HS-5 (cell line): Measurements from ENCODE around the gene POLR1A.
A peak's percentile ranks its signal among the peaks of the same experiment; 100 is the strongest.

Source experiments
- DNase-seq: peaks from one replicate; pipeline ENCODE4 v3.0.0-alpha.2; 2012; ENCODE audit warnings: low read depth

The POLR1A gene

DNA sequence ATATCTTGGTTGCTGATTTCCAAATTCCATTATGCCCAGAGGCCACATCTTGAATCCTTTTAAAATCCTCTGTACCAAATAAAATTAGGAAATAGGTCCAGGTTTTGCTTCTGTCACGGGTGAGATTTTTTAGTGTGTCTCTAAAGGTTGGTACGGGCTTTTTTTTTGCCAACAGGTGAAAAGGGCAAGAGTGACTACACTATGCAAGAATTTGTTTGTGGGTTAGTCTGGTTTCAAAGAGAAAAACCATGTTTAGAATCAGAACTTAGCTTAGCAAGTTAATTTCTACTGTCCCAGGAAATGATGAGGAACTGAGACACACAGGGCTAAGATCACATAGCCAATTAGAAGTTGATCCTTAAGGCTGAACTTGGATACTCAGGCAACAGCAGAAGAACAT is 41.7 kb downstream of the POLR1A start:
- DNase-seq = no peak

DNA sequence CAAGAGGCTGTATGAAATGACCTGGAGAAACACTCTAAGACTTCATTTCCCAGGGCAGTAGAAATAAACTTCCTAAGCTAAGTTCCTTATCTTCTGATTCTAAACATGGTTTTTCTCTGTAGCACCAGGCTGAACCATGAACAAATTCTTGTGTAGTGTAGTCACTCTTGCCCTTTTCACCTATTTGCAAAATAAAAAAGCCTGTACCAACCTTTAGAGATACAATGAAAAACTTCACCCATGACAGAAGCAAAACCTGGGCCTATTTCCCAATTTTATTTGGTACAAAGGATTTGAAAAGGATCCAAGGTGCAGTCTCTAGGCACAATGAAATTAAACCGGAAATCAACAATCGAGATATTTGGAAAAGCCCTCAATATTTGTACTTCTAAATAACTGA is 43.6 kb downstream of the POLR1A start:
- DNase-seq = peak; percentile 36

DNA sequence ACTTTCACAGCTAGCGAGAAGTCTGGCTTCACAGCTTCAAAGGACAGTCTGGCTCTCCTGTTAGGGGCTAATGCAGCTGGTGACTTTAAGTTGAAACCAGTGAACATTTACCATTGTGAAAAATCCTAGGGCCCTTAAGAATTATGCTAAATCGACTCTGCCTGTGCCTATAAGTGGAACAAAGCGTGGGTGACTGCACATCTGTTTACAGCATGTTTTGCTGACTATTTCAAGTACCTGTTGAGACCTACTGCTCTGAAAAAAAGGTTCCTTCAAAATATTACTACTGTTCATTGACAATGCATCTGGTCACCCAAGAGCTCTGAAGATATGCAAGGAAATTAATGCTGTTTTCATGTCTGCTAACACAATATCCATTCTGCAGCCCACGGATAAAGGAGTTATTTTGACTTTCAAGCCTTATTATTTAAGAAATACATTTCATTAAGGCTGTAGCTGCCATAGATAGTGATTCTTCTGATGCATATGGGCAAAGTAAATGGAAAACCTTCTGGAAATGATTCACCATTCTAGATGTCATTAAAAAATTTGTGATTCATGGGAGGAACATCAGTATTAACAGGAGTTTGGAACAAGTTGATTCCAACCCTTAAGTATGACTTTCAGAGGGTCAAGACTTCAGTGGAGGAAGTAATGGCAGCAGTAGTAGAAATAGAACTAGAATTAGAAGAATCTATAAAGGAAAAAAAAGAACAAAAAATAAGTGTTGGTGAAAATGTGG is 48.9 kb downstream of the POLR1A start:
- DNase-seq = no peak

DNA sequence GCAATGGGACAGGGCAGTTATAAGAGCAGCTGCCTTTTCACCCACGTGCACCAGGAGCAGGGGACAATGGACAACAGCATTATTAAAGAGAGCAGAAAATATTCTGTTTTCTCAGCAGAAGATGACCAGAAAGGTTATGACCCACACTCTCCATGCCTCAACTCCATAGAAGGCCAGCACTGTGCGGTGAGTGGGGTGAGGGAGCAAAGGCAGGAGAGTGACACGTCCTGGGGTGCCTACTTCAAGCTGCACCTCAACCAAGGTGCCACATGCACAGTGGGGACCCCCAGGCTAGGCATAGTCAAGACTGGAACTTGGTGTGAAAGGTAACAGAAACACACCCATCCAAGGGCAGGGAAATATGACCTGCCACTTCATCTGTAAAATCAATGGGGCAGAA is 50.4 kb downstream of the POLR1A start:
- DNase-seq = no peak

DNA sequence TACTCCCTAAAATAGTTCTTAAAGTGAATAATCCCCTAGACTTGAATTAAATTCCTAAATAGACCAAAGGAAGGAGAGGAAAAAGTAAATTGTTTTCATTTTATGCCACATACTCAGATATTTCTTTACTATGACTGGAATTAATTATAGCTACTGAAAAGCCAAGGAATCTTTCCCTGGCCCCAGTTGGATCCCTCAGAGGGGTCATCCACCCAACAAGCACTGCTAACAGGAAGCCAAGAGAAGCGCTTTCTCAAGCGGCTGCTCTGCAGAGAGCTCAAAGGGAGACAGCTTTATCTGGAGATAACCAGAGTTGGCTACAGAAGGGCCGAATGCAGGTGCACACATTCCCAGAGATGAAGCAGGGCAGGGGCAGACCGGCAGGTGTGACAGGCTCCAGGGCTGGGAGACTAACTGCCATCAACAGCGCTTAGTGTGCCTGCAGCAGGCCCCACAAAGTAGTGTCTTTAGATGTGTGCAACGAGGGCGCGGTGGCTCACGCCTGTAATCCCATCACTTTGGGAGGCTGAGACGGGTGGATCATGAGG is 51.1 kb downstream of the POLR1A start:
- DNase-seq = no peak

DNA sequence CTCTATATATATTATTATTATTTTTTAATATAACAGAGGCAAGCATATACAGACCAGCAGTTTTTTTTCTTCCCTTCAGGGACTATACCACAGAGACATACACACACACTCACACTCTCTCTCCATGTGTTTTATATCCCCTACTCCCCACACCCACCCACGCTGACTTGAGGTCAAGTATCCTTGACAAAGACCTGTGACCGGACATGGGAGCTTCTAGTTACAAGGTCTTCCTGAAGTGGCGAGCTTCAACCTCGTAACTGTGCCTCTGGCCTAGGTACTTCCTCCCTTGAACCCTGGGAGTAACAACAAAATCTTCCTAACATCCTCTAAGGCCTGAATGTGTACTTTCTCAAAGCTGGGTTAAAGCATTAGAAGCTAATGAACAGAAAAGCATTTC is 52.5 kb downstream of the POLR1A start:
- no peak for DNase-seq

DNA sequence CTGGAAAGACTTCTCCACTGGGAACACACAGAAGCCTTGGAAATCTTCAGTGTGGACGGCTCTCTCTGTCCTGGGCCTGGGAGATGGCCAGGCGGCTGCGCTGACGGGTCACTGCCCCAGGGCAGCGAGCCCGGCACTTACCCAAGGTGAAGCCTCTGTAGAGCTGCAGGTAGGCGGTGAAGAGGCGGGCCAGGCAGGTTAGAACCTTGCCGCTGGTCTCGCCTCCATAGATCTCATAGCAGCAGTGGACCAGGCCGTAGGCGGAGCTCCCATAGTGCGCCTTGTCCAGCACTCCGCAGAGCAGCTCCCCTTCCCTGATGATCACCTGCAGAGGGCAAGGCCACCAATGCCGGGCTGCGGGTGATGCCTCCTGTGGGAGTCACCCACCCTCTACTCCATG is 53.0 kb downstream of the POLR1A start:
- no peak for DNase-seq

DNA sequence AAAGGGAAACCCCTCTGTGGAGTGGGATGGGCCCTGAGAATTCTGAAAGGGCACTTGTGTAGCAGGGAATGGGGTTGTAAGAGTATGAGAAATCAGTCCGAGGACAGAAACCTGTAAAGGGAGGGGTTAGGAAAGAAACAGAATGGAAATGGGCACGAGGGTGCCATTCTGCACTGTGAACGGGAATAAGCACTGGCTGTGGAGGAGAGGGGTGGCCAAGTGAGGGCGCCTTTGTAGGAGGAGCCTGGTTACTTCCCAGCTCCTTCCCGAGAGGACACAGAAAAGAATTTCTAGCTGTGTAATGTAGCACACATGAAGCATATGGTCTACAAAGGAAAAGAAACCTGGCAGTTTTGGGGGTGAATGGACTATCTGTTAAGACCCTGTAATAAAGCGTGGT is 53.4 kb downstream of the POLR1A start:
- no peak for DNase-seq

DNA sequence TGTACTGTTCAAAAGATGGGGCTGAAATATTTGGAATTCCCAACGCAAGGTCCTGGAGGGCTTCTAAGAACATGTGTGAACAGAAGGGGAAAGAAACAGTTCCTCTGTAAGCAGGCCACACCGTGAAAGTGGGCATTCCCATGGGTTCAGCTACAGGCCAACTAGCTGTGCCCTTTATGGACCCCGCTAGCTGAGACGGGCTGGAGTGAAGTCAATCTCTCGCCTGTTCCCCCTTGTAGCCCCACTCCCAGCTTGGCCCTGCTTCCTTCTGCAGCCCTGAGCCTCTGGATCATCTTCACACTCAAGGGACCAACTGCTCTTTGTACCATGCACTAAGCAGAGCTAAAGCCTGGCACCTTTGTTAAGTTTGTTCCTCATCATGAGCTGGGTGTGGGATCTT is 55.4 kb downstream of the POLR1A start:
- DNase-seq = no peak

DNA sequence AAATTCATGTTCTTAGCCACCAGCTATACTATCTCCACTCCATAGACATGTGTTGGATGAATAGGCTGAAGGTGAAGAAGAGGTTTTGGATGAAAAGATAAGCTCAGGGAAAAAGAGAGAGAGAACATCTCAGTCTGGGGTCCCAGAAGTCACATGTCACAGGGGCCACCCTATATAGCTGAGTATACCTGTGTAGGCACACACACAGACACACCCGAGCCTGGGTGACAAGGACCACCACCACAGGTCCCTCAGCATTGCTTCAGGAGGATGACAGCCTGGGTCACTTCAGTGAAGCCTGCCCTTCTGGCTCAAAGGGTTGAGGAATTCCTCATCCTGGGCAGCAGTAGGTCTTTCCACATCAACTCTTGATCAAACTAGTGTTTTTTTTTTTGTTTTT is 56.2 kb downstream of the POLR1A start:
- DNase-seq = no peak

DNA sequence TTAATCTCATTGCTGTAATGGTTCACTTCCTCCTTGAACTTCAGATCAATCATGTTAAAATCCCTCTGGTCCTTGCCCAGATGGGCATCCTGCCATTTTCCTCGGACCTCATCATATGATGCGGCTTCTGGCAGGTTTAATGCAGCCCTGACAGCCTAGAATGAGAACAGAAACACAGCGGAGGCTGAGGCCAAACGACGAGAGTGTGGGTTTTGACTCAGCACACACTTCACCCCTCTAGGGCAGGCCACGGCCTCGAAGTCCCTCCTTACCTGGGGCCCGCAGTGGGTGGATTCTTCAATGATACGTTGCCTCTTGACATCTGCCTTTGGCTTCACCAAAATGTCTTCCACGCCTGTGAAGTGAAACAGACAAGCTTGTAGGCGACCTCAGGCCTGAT is 56.8 kb downstream of the POLR1A start:
- DNase-seq = no peak

DNA sequence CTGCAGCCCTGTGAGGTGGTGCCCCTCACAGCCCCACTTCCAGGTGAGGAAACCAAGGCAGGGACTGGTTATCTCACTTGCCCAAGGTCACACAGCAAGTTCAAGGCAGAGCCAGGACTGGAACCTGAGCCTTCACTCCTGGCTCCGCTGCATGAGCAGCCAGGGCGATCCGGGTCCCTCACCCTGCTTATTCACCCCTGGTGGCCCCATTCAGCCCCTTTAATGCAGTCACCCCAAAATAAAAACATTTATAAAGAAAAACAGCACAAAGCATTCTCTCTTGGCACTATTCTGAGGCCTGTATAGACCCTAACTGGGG is 57.3 kb downstream of the POLR1A start:
- no peak for DNase-seq

DNA sequence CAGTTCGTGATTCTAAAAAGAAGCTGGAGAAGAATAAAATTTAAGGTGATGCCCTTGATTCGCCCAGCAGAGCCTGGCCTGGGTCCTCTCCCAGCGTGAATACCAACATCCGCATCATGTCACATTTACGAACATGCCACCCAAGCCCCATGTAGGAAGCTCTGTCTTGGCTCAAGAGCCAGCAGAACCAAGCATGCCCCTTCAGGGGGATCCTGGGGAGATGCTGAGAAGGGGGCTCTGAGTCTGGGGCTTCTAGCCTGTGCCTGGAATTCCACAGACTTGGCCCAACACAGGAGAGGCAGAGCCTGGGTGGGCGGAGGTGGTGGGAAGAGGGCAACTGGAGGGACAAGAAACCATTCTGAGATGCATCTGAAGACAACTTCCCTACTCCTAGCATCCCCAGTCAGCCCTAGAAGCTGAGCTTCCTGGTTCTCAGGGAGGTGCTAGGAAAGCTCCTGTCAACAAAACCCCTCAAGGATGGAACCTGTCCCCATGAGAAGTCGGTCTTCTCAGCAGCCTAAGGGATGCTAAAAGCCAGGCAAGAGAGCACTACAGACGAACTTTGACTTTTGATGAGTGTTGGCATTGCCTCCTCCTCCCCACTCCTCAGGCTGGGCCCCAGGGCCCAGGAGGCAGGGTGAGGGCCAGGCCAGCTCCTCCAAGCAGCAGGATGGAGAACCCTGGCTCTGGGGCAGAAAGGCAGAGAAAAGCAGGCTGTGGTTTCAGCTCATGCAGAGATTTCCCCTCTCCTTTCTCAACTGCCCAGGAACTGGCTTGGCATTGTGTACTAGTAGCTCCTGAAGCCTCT is 57.9 kb downstream of the POLR1A start:
- no peak for DNase-seq

DNA sequence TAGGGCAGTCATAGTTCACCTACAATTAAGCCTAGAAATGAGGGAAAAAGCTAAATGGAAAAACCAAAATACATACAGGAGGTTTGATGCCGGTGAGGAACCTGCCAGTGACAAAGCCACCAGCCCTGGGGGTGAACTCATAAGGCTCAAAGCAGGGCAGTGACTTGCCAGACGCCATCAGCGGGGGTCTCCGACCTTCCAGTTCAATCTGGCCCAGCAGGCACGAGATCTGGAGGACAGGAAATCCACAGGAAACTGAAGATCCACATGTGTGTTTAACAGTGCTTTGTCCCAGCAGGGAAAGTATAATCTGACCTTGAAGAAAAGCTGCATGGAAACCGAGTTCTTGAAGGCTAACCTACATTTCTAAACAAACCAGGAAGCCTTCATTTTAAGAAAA is 60.1 kb downstream of the POLR1A start:
- no peak for DNase-seq

DNA sequence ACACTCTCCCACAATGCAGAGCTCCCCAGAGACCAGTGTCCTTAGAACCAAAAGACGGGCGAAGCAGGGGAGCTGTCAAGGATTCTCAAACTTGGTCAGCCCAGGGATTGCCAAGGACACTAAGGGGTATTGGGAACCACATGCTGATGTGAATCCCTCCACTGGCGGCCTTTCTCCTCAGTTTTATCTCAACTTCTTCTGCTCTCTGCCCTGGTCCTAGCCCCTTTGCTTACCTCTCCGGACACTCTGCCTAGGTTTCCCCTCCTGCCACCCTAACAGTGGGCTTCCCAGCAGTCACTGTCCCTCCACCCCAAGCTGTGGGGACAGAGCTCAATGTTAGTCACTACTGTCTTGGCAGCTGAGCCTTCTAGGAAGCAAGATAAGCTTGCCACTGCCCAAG is 61.1 kb downstream of the POLR1A start:
- DNase-seq = no peak

DNA sequence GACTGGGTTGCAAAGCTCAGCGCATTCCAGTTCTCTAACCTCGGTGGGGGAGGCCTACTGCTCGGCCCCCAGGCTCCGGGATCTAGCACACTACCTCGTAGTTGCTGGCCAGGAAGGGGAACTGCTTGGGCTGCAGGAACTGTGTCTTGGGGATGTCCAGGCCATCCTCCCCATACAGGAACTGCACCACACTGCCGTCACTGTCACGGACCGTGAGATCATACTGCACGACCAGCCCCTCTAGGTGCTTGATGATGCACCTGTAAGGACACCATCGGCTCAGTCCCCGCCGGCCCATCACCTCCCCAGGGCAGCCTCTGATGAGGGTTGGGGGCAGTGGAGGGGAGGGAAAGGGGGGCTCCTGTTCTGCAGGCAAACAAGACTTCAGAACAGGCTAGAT is 61.6 kb downstream of the POLR1A start:
- no peak for DNase-seq

DNA sequence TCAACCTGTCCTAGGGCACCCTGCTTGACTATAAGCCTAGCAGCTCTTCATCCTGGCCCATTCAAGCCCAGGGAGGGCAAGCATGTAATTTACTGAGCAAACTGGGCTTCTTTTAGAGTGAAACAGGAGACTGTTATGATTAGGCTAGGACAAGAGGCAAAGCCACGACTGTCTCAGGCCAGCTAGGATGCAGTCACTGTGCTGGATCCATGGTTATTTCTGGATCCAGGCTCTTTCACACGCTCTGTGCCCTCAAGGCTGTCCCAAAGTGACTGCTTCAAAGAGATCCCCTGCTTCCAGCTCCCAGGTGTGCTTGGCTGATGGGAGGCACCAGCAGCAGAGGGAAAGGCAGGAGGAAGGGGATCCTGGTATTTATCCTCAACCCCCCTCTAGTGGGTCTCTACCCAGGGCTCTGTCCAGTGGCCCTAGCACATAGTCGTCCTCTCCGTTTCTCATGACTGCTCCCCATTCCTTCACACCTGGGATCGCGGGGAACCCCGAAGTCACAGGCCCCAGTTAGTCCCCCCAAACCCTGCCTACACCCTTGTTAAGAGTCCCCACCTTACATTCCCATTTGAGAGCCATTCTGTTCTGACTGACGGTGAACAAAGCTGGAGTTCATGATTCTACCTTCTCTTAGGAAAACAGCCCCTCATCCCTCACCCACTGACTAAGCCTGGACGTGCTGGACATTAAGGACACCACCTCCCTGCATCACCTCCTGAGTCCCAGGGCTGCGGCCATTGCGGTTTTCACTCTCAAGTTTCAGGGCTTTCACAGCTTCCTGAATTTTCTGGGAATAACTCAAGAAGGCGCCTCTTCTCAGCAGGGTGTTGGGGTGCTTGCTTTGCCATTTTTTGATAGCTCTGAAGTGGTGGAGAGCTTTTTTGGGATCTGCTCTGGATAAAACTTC is 63.2 kb downstream of the POLR1A start:
- no peak for DNase-seq

DNA sequence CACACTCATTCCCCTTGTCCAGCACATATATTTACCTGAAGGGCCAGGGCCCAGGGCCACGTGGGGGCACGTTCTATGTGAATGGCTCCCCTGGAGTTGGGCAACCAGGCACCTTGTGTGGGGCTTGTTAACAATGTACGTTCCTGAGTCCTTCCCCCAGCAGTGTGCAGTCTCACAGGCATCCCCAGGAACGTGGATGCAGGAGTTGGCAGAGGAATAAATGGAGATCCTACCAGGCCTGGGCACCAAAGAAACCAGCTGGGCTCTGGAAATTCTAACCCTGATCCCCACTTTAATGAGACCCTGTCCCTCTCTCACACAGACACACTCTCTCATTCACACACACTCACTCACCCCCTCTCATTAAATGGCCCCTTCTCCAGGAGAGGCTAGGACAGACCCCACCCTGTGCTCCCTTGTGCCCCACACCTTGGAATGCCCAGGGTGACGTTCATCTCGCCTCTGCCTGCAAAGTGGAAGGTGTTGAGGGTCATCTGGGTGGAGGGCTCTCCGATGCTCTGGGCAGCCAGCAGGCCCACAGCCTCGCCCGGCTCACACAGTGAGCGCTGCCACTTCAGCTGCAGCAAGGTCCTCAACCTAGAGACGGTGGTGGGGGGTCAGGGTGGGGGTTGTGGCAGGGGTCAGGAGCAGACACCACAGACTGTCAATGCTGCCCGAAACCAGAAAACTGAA is 65.6 kb downstream of the POLR1A start:
- no peak for DNase-seq

DNA sequence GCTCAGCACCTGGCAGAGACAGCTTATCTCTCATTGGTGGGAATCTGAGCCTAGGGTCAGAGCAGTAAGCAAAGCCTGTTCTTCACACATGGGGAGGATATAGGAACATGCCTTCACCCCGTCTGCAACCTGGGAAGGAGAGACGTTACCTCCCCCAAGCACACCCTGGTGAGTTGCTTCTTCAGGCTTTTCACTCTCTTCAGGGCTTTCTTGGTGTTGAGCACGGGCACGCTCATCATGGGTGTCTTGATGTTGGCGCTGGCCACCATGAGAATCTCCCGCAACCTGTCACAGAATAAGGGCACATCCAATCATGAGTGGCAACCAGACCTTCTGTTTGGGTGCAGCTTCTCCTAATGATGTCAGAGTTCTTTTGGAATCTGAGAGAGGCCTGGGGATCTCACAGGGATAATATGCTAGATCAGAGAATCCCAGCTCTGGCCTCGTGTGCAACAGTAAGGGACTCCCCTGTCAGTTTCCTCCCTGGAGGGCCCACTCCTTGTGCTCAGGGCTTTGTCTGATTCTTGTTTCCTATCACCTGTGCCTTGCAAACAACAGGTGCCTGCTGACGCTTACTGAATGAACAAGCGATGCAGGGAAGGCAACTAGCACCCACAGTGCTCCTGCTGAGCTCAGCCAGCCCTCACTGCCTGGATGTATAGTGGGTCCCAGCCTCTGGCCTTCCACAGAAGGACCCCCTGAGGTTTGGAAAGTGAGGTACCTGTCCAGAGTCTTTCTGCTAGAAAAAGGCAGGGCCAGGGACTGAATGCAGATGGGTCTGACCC is 66.3 kb downstream of the POLR1A start:
- DNase-seq = no peak

DNA sequence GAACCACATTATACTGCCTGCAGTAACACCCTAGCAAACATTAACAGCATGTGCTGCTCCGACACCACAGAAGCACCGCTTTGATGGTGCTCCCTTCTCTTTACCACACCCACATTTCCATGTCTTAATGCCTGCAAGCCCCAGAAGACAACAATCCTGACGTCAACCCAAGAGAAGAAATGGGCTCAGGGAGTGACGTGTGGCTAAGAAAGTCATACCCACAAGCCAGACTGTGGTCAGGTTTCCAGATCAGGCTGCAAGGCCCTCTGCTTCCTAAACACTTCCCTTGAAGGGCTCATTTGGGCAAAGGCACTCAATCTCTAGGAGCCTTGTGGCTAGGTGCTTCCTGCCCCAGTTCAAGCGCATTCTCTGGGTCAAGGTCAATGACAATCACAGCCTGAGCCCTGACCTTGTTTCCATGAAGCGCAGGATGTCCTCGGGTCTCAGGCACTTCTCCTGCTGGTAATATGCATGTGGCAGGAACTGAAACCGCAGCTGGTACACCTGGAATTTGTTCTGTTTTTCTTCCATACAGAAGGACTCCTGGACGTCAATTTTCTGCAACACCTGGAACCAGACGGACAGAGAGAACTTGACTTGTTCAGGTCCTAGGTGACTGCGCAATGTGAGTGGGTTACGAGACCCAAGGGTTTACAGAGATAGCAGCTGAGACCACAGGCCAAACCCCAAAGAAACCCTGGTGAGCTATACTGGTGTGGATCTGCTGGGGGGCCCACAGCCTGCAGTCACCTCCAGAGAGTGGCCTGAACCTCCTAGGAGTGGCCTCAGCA is 67.2 kb downstream of the POLR1A start:
- DNase-seq = no peak
